HepG2 (cell line): Measurements from ENCODE around the gene AGMO. TPM values are rescaled to one million over a fixed set of nuclear protein-coding genes. Genes with fewer than 3 reads are reported as not detected.

Experiments
- ATAC-seq: fragments of 200-7000 bp; cut with Tn5 transposase; 3 replicates; pipeline ENCODE4 v1.9.1; 2020; ENCODE audit warnings: mild to moderate bottlenecking, moderate library complexity
- BruUV-seq: library from RNA; stranded (reverse); fragments of 400-500 nt; replicated peaks from 2 replicates; lab custom pipeline; 2021; lab: Mats Ljungman, UMichigan
- CTCF ChIA-PET: fragments of 300-600 bp; formaldehyde crosslinking; extraction: SDS; loops from one replicate; lab custom pipeline; 2021; ENCODE audit warnings: low total read pairs, inconsistent platforms, low intra/inter-chr PET ratio; lab: Yijun Ruan, JAX
- POLR2A ChIA-PET: fragments of 350-600 bp; sonication (Branson Sonifier 250); formaldehyde crosslinking; loops from one replicate; lab custom pipeline; 2020; ENCODE audit warnings: antibody characterized with exemption, inconsistent platforms; lab: Yijun Ruan, JAX
- DNase-seq: peaks from one replicate; pipeline ENCODE4 v3.0.0-alpha.2; 2015; ENCODE audit warnings: low spot score
- FAIRE-seq: peaks from 3 replicates; lab custom pipeline; 2011; peaks lifted over from hg19 to GRCh38; lab: Jason Lieb, UNC
- H2AFZ ChIP-seq: one replicate; pipeline ENCODE4 v1.6.1; 2011; ENCODE audit warnings: low read length, inconsistent platforms
- H3K27ac ChIP-seq: fragments of 300-600 bp; 3 replicates; pipeline ENCODE4 v1.8.0; 2011; ENCODE audit warnings: mixed run types, mild to moderate bottlenecking, mixed read lengths, low read length, inconsistent platforms; ENCODE audit not compliant: insufficient read depth; ENCODE audit errors: extremely low read length
- H3K27me3 ChIP-seq, 2 experiments: fragments of 200-600 bp in 1 of 2; 2 replicates in 1 of 2; 3 replicates in 1 of 2; pipeline versions ENCODE4 v1.6.0 to v1.8.0; 2011; ENCODE audit warnings: low read length in 2 of 2, mild to moderate bottlenecking in 2 of 2, moderate library complexity in 2 of 2, inconsistent platforms in 1 of 2; ENCODE audit not compliant: insufficient read depth in 2 of 2, control insufficient read depth in 1 of 2
- H3K36me3 ChIP-seq, 2 experiments: fragments of 200-600 bp in 1 of 2; replicated peaks in 1 of 2; 2 replicates in 1 of 2; 3 replicates in 1 of 2; pipeline versions ENCODE4 v1.5.1 to v1.8.0; 2011; ENCODE audit warnings: low read length in 2 of 2, inconsistent platforms in 1 of 2; ENCODE audit not compliant: insufficient read depth in 2 of 2, control insufficient read depth in 1 of 2
- H3K4me1 ChIP-seq: 2 replicates; pipeline ENCODE4 v1.5.1; 2012; ENCODE audit warnings: low read length, inconsistent platforms; ENCODE audit not compliant: insufficient read depth
- H3K4me2 ChIP-seq: 2 replicates; pipeline ENCODE4 v1.6.0; 2011; ENCODE audit warnings: low read depth, low read length, inconsistent platforms
- H3K4me3 ChIP-seq, 3 experiments: fragments of 200-600 bp in 1 of 3; sonication (generic), shearing (Covaris generic) in 1 of 3; replicated peaks in 1 of 3; 2 replicates each; pipeline ENCODE4 v1.5.1; 2011 to 2016; ENCODE audit warnings: low read length in 3 of 3, inconsistent platforms in 2 of 3, low read depth in 2 of 3, mild to moderate bottlenecking in 2 of 3, control low read depth in 1 of 3, mixed read lengths in 1 of 3; ENCODE audit not compliant: insufficient read depth in 1 of 3
- H3K79me2 ChIP-seq: one replicate; pipeline ENCODE4 v1.6.1; 2011; ENCODE audit warnings: low read length, inconsistent platforms; ENCODE audit not compliant: insufficient read depth
- H3K9ac ChIP-seq: 2 replicates; pipeline ENCODE4 v1.6.0; 2011; ENCODE audit warnings: mild to moderate bottlenecking, low read depth, low read length, inconsistent platforms; ENCODE audit not compliant: insufficient read depth
- H3K9me3 ChIP-seq: 2 replicates; pipeline ENCODE4 v1.5.1; 2012; ENCODE audit warnings: mild to moderate bottlenecking, low read length
- H4K20me1 ChIP-seq: 2 replicates; pipeline ENCODE4 v1.6.0; 2011; ENCODE audit warnings: inconsistent platforms, mild to moderate bottlenecking, low read length, moderate library complexity; ENCODE audit not compliant: insufficient read depth
- CREB1 ChIP-seq, 2 experiments: fragments of 450-650 bp in 1 of 2; IDR thresholded peaks; 2 replicates each; pipeline ENCODE4 v1.6.1; 2016 to 2017; ENCODE audit warnings: control low read depth in 1 of 2, mild to moderate bottlenecking in 1 of 2, missing compliant biosample characterization in 1 of 2, missing genetic modification characterization in 1 of 2
- ELF4 ChIP-seq: sonication (generic); formaldehyde crosslinking; IDR thresholded peaks from 2 replicates; pipeline ENCODE4 v1.5.0; 2020; ENCODE audit warnings: missing genetic modification reagents, mild to moderate bottlenecking, moderate library complexity, borderline replicate concordance
- GATAD1 ChIP-seq: IDR thresholded peaks from 2 replicates; pipeline ENCODE4 v1.6.1; 2016; ENCODE audit warnings: missing genetic modification reagents, missing compliant biosample characterization
- HMGA1 ChIP-seq: sonication (generic); formaldehyde crosslinking; conservative IDR thresholded peaks from 2 replicates; pipeline ENCODE4 v1.4.0; 2020; ENCODE audit warnings: missing genetic modification reagents
- NCOA1 ChIP-seq: sonication (generic); formaldehyde crosslinking; IDR thresholded peaks from 2 replicates; pipeline ENCODE4 v1.9.0; 2021; ENCODE audit warnings: missing genetic modification reagents
- PAX8 ChIP-seq: sonication (generic); formaldehyde crosslinking; IDR thresholded peaks from 2 replicates; pipeline ENCODE4 v1.8.0; 2022; ENCODE audit warnings: mild to moderate bottlenecking, missing genetic modification reagents, borderline replicate concordance
- PTBP1 ChIP-seq: fragments of 200-400 bp; formaldehyde crosslinking; IDR thresholded peaks from 2 replicates; pipeline ENCODE4 v1.6.1; 2018; ENCODE audit warnings: low read length, low read depth; ENCODE audit not compliant: poor library complexity, severe bottlenecking
- SP5 ChIP-seq: IDR thresholded peaks from 2 replicates; pipeline ENCODE4 v1.6.1; 2016; ENCODE audit warnings: low read depth, borderline replicate concordance
- TARDBP ChIP-seq: sonication (generic); formaldehyde crosslinking; IDR thresholded peaks from 2 replicates; pipeline ENCODE4 v1.8.0; 2022; ENCODE audit warnings: mild to moderate bottlenecking, missing genetic modification reagents
- TSC22D2 ChIP-seq: sonication (generic); formaldehyde crosslinking; IDR thresholded peaks from 2 replicates; pipeline ENCODE4 v1.5.1; 2020; ENCODE audit warnings: missing genetic modification reagents, mild to moderate bottlenecking, borderline replicate concordance
- ZNF432 ChIP-seq: sonication (generic); formaldehyde crosslinking; IDR thresholded peaks from 2 replicates; pipeline ENCODE4 v1.5.0; 2020; ENCODE audit warnings: missing genetic modification reagents, mild to moderate bottlenecking, borderline replicate concordance
- ZNF768 ChIP-seq: sonication (generic); formaldehyde crosslinking; IDR thresholded peaks from 2 replicates; pipeline ENCODE4 v1.4.0; 2020; ENCODE audit warnings: missing genetic modification reagents
- ZNF777 ChIP-seq: sonication (generic); formaldehyde crosslinking; IDR thresholded peaks from 2 replicates; pipeline ENCODE4 v1.4.0; 2020; ENCODE audit warnings: missing genetic modification reagents
- WGBS: methylation state at CpG from one replicate; pipeline ENCODE4 v1.1.6; 2017; ENCODE audit warnings: low lambda C conversion rate; 5-methylcytosine and 5-hydroxymethylcytosine counted together
- in situ Hi-C: cut with HindIII; loops from 2 replicates; pipeline ENCODE4 v1.10.0; 2017; ENCODE audit warnings: low pct_unique_long_range_greater_than_20kb; ENCODE audit not compliant: extremely low pct_ligation_motif_present
- intact Hi-C: fragments of 100-400 bp; cut with micrococcal nuclease; formaldehyde crosslinking; loops from one replicate; pipeline ENCODE4 v1.10.0; 2022; ENCODE audit not compliant: unreplicated experiment
- polyA plus RNA-seq, 8 experiments: library from polyadenylated mRNA; depleted of rRNA in 3 of 8; stranded (reverse) in 7 of 8; unstranded in 1 of 8; fragments of >200 nt; fragmentation: Illumina TruSeq in 4 of 8; extraction: Trizol in 4 of 8; gene quantifications; 2 replicates each; pipeline versions ENCODE4 v1.2.1 to v1.2.3, GENCODE V29; 2011 to 2016; ENCODE audit warnings: low read depth in 4 of 8, missing spikeins in 1 of 8, mixed read lengths in 1 of 8; ENCODE audit not compliant: insufficient read depth in 1 of 8
- total RNA-seq, 5 experiments: library from RNA; depleted of rRNA; stranded (reverse); fragments of >200 nt; fragmentation: Illumina TruSeq; extraction: Trizol; gene quantifications; 2 replicates each; pipeline ENCODE4 v1.2.3, GENCODE V29; 2016; ENCODE audit warnings: low read depth in 1 of 5

The AGMO gene
- total and polyA plus RNA-seq, 2 of the 13 experiments (the other 11 are each of a cell fraction or from before 2014, with no cell fraction given): 0.22 to 0.50 TPM

- no peak for TF ChIP-seq ZNF768 (CRISPR knock-in tag)
These were observed 150.8 kb downstream of the AGMO start (continued) for GRCh38 chr7:15411019-15411418.

- Histone ChIP-seq H3K4me1 (no peaks in the 10 kb centered on the region), H3K36me3 (no peaks in the 10 kb centered on the region), H3K79me2 (no peaks in the 10 kb centered on the region), H3K4me2 (no peak overlapping the region), H3K9ac (no peak overlapping the region), H3K9me3 (peaks cover 67% of the 10 kb centered on the region), H3K27ac (no peak overlapping the region), H3K27me3 (no peaks in the 10 kb centered on the region), H2AFZ (no peak overlapping the region), H4K20me1 (no peaks in the 10 kb centered on the region), H3K4me3 (no peak overlapping the region)
- in situ Hi-C loops: no loop called here
- ChIA-PET POLR2A (no interaction called here), CTCF (no interaction called here)
- no peak for ATAC-seq
- no peak for DNase-seq
- no peak for FAIRE-seq
- intact Hi-C loops: no loop called here
- no TSS peak for BruUV-seq
- 4% methylated on average over 4 of the region's 4 CpGs for WGBS
- TF ChIP-seq TSC22D2 (CRISPR knock-in tag) (no peak), PTBP1 (no peak), ZNF432 (no peak), CREB1 (IDR thresholded peaks at IDR 0.05) (no peak), CREB1 (CRISPR knock-in tag; IDR thresholded peaks at IDR 0.05) (no peak), ZNF777 (CRISPR knock-in tag) (no peak), TARDBP (no peak), NCOA1 (CRISPR knock-in tag) (no peak), ELF4 (CRISPR knock-in tag) (no peak), HMGA1 (no peak), PAX8 (CRISPR knock-in tag) (no peak), GATAD1 (CRISPR knock-in tag) (no peak), SP5 (no peak)
These were observed 153.9 kb downstream of the AGMO start for GRCh38 chr7:15407910-15408309.
